Natural killer cell treated with Interleukin-12 subunit alpha and Interleukin-12 subunit beta and Interleukin-15 and Interleukin-18, amount 100 ng/mL, for 72 hours (primary cell): ENCODE measurements around the gene TMSB4X. TPM values are rescaled to one million over a fixed set of nuclear protein-coding genes. Genes with fewer than 3 reads are reported as not detected.

Source experiments
- ATAC-seq, 2 donors: fragments of 150-1000 bp; cut with Tn5 transposase in 1 of 2; sonication (Bioruptor Pico), chemical (Tn5 transposase) in 1 of 2; 2 replicates each; pipeline ENCODE4 v1.10.0; 2021
- DNase-seq: peaks from one replicate; pipeline ENCODE4 v3.0.0; 2022; ENCODE audit warnings: low spot score
- H3K27ac Mint-ChIP-seq, 2 donors: 1 replicate in 1 of 2; 2 replicates in 1 of 2; pipeline ENCODE4 v1.8.0; 2022; ENCODE audit warnings: mixed read lengths in 2 of 2, mild to moderate bottlenecking in 1 of 2, moderate library complexity in 1 of 2
- H3K27me3 Mint-ChIP-seq, 2 donors: 1 replicate in 1 of 2; 2 replicates in 1 of 2; pipeline ENCODE4 v1.8.0; 2022; ENCODE audit warnings: mixed read lengths in 2 of 2
- H3K36me3 Mint-ChIP-seq: one replicate; pipeline ENCODE4 v1.8.0; 2022; ENCODE audit warnings: mixed read lengths
- H3K4me1 Mint-ChIP-seq, 2 donors: 1 replicate in 1 of 2; 2 replicates in 1 of 2; pipeline ENCODE4 v1.8.0; 2022; ENCODE audit warnings: low read depth in 2 of 2, mixed read lengths in 2 of 2, mild to moderate bottlenecking in 1 of 2
- H3K4me3 Mint-ChIP-seq: one replicate; pipeline ENCODE4 v1.8.0; 2022; ENCODE audit warnings: mixed read lengths
- H3K9me3 Mint-ChIP-seq: 2 replicates; pipeline ENCODE4 v1.8.0; 2022; ENCODE audit warnings: mixed read lengths
- total RNA-seq, 2 donors: library from RNA; stranded (reverse); gene quantifications; one replicate each; pipeline ENCODE4 v1.2.3, GENCODE V29; 2022

TMSB4X gene
- total RNA-seq, 2 donors from 2014 or later = 2,674 to 5,601 TPM

GRCh38 chrX:12986164-12986779, 11.4 kb downstream of the TMSB4X start:
- peaks cover 0 to 12% of the 10 kb centered on the region in 2 donors for H3K27me3 Mint-ChIP-seq
- ATAC-seq (no peak), DNase-seq (no peak)
- H3K36me3 Mint-ChIP-seq = peaks cover 10% of the 10 kb centered on the region
- peak overlapping the region; percentile 82 for H3K4me3 Mint-ChIP-seq
- peaks cover 3% of the 10 kb centered on the region for H3K9me3 Mint-ChIP-seq
- peaks cover 52% of the 10 kb centered on the region in 2 donors for H3K4me1 Mint-ChIP-seq
- H3K27ac Mint-ChIP-seq = peak overlapping the region; percentile 68 to 80

DNA sequence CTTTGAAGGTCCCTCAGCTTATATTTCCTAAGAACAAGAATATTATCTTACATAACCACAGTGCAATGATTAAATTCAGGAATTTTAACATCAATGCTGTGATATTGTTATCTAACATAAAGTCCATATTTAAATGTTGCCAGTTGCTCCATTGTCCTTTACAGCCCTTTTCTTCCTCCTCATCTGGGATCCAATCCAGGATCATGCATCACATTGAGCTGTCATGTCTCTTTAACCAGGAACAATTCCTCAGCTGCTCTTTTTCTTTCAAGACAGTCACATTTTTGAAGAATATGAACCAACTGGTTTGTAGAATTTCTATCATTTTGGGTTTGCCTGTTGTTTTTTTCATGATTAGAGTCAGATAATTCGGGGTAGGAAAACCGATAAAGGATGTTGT, 12.0 kb downstream of the TMSB4X start:
- ATAC-seq (no peak), DNase-seq (no peak)
- Mint-ChIP-seq H3K27ac (peak overlapping the region; percentile 68 to 80), H3K27me3 (peaks cover 0 to 15% of the 10 kb centered on the region in 2 donors), H3K36me3 (peaks cover 10% of the 10 kb centered on the region), H3K9me3 (peaks cover 3% of the 10 kb centered on the region), H3K4me3 (peak overlapping the region; percentile 82), H3K4me1 (peaks cover 47 to 48% of the 10 kb centered on the region in 2 donors)

DNA sequence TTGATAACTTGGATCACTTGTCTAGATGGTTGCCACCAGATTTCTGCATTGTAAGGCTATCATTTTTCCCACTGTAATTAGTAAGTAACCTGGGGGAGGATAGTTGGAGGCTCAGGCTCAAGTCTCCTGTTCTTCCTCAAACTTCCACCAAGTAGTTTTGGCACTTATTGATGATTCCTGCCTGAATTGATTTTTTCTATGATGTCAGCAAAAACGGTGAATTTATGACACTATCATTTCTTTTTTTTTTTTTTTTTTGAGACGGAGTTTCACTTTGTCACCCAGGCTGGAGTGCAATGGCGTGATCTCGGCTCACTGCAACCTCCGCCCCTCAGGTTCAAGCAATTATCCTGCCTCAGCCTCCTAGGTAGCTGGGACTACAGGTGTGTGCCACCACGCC, 12.4 kb downstream of the TMSB4X start:
- Mint-ChIP-seq H3K4me1 (peaks cover 45% of the 10 kb centered on the region in 2 donors), H3K36me3 (peaks cover 10% of the 10 kb centered on the region), H3K27me3 (peaks cover 0 to 15% of the 10 kb centered on the region in 2 donors), H3K27ac (peak overlapping the region; percentile 68 to 80), H3K4me3 (peak overlapping the region; percentile 82), H3K9me3 (peaks cover 3% of the 10 kb centered on the region)
- DNase-seq (no peak), ATAC-seq (no peak)

GRCh38 chrX:12987900-12988594, 13.1 kb downstream of the TMSB4X start:
- H3K4me3 Mint-ChIP-seq = no peak overlapping the region
- DNase-seq (no peak), ATAC-seq (no peak)
- peaks cover 10% of the 10 kb centered on the region for H3K36me3 Mint-ChIP-seq
- H3K27me3 Mint-ChIP-seq = peaks cover 0 to 15% of the 10 kb centered on the region in 2 donors
- no peak overlapping the region for H3K27ac Mint-ChIP-seq
- H3K9me3 Mint-ChIP-seq = peaks cover 3% of the 10 kb centered on the region
- H3K4me1 Mint-ChIP-seq = peaks cover 38% of the 10 kb centered on the region in 2 donors

DNA sequence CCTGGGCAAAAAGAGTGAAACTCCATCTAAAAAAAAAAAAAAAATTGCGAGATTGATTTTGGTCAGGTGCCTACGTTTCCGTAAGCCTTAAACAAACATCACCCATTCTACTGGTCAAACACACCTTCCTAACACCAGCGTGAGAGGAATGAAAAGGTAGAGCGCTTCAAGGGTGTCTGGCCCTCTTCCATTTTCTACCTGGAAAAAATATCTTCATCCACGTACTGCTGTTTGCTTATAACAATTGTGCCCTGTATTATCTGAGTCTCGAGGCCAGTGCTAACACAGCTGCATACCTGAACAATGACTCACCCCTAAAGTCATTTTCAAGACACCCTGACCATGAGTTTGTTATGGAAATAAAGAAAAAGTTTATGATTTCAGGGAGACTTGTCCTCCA, 13.9 kb downstream of the TMSB4X start:
- Mint-ChIP-seq H3K9me3 (no peaks in the 10 kb centered on the region), H3K27me3 (peaks cover 0 to 13% of the 10 kb centered on the region in 2 donors), H3K27ac (no peak overlapping the region), H3K36me3 (peaks cover 10% of the 10 kb centered on the region), H3K4me1 (peaks cover 31 to 32% of the 10 kb centered on the region in 2 donors), H3K4me3 (no peak overlapping the region)
- DNase-seq (no peak), ATAC-seq (no peak)

- Mint-ChIP-seq H3K4me1 (peaks cover 24 to 25% of the 10 kb centered on the region in 2 donors), H3K4me3 (no peak overlapping the region), H3K9me3 (no peaks in the 10 kb centered on the region), H3K27me3 (peaks cover 0 to 17% of the 10 kb centered on the region in 2 donors), H3K27ac (no peak overlapping the region), H3K36me3 (peaks cover 10% of the 10 kb centered on the region)
- DNase-seq = no peak
- no peak for ATAC-seq
Observed at GRCh38 chrX:12989461-12989860, 14.6 kb downstream of the TMSB4X start.

GRCh38 chrX:12991575-12991974, 16.7 kb downstream of the TMSB4X start:
- Mint-ChIP-seq H3K36me3 (peaks cover 4% of the 10 kb centered on the region), H3K27ac (no peak overlapping the region), H3K4me1 (peaks cover 6 to 10% of the 10 kb centered on the region in 2 donors), H3K4me3 (no peak overlapping the region), H3K9me3 (no peaks in the 10 kb centered on the region), H3K27me3 (peaks cover 0 to 22% of the 10 kb centered on the region in 2 donors)
- DNase-seq (no peak), ATAC-seq (no peak)

DNA sequence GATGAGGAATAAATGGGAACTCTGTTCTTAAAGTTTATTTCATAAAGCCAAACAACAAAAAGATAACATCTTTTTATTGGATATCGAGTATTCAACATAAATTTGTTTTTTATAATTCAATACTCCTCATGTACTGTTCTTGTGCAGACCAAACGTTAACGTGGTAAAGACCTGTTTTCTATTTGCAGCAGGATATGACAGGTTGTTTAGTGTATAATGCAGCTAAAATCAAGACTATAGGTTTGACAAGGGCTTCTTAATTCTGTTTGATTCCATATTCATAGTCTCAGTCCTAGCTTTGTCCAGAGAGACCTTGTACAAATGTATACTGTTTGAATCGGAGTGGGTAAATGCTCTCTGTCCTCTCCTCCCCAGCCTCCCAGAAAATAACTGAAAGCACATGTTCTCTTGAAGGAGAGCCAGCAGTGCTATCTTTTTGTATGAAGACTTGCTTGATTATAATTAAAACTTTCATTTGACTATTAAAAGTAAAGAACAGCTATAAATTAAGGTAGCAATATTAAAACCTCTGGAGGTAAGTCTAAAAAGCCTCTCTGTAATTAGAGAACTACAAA, 17.7 kb downstream of the TMSB4X start:
- Mint-ChIP-seq H3K4me3 (no peak overlapping the region), H3K27ac (no peak overlapping the region), H3K4me1 (peaks cover under 1 to 5% of the 10 kb centered on the region in 2 donors), H3K36me3 (no peaks in the 10 kb centered on the region), H3K9me3 (no peaks in the 10 kb centered on the region), H3K27me3 (peaks cover 0 to 22% of the 10 kb centered on the region in 2 donors)
- DNase-seq (no peak), ATAC-seq (no peak)

GRCh38 chrX:12993826-12994225, 18.9 kb downstream of the TMSB4X start:
- ATAC-seq (no peak), DNase-seq (no peak)
- Mint-ChIP-seq H3K27ac (no peak overlapping the region), H3K36me3 (no peaks in the 10 kb centered on the region), H3K4me3 (no peak overlapping the region), H3K9me3 (no peaks in the 10 kb centered on the region), H3K4me1 (peaks cover 11 to 15% of the 10 kb centered on the region in 2 donors), H3K27me3 (peaks cover 0 to 31% of the 10 kb centered on the region in 2 donors)

DNA sequence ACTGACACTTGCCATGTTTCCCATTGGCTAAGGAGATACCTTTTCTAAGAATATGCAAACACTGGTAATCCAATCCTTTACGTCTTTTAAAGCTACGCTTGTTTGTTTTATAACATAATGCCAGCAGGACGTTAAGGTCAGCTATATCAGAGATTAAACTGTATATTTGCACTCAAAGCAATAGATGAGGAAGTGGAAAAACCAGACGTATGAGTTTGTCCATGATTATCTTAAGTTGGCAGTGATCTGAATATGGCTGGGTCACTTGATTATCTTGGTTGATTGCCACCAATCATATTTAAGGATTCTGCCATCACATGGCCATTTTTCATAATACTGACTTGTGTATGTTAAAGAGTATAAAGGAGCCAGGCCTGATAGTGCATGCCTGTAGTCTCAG, 19.4 kb downstream of the TMSB4X start:
- ATAC-seq (no peak), DNase-seq (no peak)
- peaks cover 14 to 16% of the 10 kb centered on the region in 2 donors for H3K4me1 Mint-ChIP-seq
- H3K9me3 Mint-ChIP-seq = no peaks in the 10 kb centered on the region
- H3K27me3 Mint-ChIP-seq = peaks cover 0 to 31% of the 10 kb centered on the region in 2 donors
- H3K27ac Mint-ChIP-seq = no peak overlapping the region
- no peaks in the 10 kb centered on the region for H3K36me3 Mint-ChIP-seq
- no peak overlapping the region for H3K4me3 Mint-ChIP-seq

DNA sequence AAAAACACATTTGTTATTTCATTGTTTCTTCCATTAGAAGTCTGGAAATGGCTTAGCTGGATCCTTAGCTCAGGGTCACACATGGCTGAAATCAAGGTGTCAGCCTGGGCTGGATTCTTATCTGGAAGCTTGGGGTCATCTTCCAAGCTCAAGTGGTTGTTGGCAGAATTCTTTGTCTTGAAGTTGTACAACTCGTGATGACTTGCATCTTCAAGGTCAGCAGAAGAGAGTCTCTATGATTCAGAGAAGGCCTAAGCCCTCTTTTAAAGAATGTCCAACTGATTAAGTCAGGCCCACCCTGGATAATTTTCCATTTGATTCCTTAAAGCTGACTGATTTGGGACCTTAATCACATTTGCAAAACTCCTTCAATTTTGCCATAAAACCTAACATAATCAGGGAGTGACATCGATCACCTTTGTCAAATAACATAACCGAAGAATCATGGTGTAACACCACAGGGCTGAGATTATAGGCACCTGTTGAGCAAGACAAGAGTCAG, 22.1 kb downstream of the TMSB4X start:
- ATAC-seq (no peak), DNase-seq (no peak)
- H3K36me3 Mint-ChIP-seq = no peaks in the 10 kb centered on the region
- peaks cover 33 to 36% of the 10 kb centered on the region in 2 donors for H3K4me1 Mint-ChIP-seq
- H3K27ac Mint-ChIP-seq = no peak overlapping the region
- no peaks in the 10 kb centered on the region for H3K9me3 Mint-ChIP-seq
- H3K4me3 Mint-ChIP-seq = peak overlapping the region; percentile 8
- peaks cover 0 to 22% of the 10 kb centered on the region in 2 donors for H3K27me3 Mint-ChIP-seq

DNA sequence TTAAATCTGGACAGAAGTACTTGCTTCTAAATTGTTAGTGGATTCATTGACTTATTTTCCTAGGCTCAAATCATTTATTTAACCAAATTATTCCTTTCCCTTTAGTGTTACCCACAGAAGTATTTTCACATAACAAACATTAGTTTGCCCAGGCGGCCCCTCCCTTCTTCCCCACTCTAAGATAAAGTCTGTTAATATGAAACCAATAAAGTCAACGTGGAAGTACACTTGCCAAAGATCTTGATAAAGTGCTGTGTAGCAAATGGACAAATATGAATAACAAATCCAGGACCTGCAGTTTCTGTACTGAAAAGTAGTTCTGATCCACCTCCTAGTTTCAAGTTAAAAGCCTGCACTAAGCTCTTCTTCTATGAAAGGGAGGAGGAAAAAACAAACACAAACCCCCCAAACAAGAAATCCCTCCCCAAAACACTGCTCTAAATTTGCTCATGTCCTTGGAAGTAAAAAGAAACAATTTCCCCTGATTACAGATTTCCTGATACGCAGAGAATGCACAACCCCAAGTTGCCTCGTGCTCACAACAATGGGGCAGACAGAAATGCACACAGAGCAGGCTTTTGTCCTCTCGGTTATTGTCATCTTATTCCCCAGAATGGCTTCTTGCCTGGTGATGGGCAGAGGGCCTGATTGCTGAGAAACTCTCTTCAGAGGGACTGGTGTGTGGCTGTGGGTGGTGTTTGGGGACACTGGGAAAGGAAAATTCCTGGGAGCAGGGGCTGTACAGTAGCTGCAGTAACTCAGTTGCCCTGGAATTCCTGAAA, 23.2 kb downstream of the TMSB4X start:
- Mint-ChIP-seq H3K4me3 (peak overlapping the region; percentile 69), H3K9me3 (no peaks in the 10 kb centered on the region), H3K4me1 (peaks cover 33 to 41% of the 10 kb centered on the region in 2 donors), H3K27me3 (peaks cover 0 to 22% of the 10 kb centered on the region in 2 donors), H3K36me3 (no peaks in the 10 kb centered on the region), H3K27ac (peak overlapping the region; percentile 74 to 84)
- DNase-seq (no peak), ATAC-seq (no peak)

GRCh38 chrX:12999422-12999821, 24.5 kb downstream of the TMSB4X start:
- Mint-ChIP-seq H3K9me3 (no peaks in the 10 kb centered on the region), H3K36me3 (no peaks in the 10 kb centered on the region), H3K27ac (peak overlapping the region; percentile 87 to 92), H3K27me3 (peaks cover 0 to 17% of the 10 kb centered on the region in 2 donors), H3K4me3 (peak overlapping the region; percentile 85), H3K4me1 (peaks cover 33 to 42% of the 10 kb centered on the region in 2 donors)
- ATAC-seq (peak; percentile 87 to 88), DNase-seq (peak; percentile 66)
